Measurements from ENCODE around the gene ZFPL1. TPM values are rescaled to one million over a fixed set of nuclear protein-coding genes. Genes with fewer than 3 reads are reported as not detected.

ZFPL1 gene
- total and polyA plus RNA-seq, 7 experiments from 2014 or later = 24.2 to 53.0 (median 39.1) TPM

GRCh38 chr11:65089621-65090020, 5.6 kb downstream of the ZFPL1 start:
- H3K9me3 ChIP-seq (ENCODE audit: control insufficient read depth in 2 of 3, low read length in 3 of 3) = no peaks in the 10 kb centered on the region
- Mint-ChIP-seq H3K4me1 (peaks cover 7 to 15% (median 12%) of the 10 kb centered on the region in 7 donors), H3K9me3 (peaks cover 0 to 3% (median 0%) of the 10 kb centered on the region in 11 donors), H3K4me3 (no peak overlapping the region), H3K27ac (no peak overlapping the region), H3K36me3 (peaks cover 0 to 22% (median 12%) of the 10 kb centered on the region in 5 donors), H3K27me3 (no peaks in the 10 kb centered on the region)
- no peak overlapping the region for H3K27ac ChIP-seq (ENCODE audit: low read depth, low read length)
- DNase-seq (no peak), ATAC-seq (no peak)
- H3K4me1 ChIP-seq (ENCODE audit: control insufficient read depth in 2 of 2, insufficient read depth in 2 of 2, low read length in 2 of 2) = peaks cover 6 to 9% of the 10 kb centered on the region in 2 donors
- peaks cover 0 to 43% (median 11%) of the 10 kb centered on the region in 3 experiments for H3K36me3 ChIP-seq (ENCODE audit: control insufficient read depth in 2 of 3, insufficient read depth in 3 of 3, low read length in 3 of 3)
- intact Hi-C loops (cut with micrococcal nuclease) = loop anchor here in 1 of 2 donors (10.0 kb wide), 1 partner anchor 245 kb away; the partner anchor contains the start of gene CDC42BPG
- H3K4me3 ChIP-seq (ENCODE audit: low read length) = no peak overlapping the region
- ChIA-PET CTCF (interaction anchor here (1.2 to 1.3 kb wide), 2 partner anchors 24 to 29 kb away, joined by 3 to 4 read pairs; no protein-coding TSS in a partner anchor), POLR2A (interaction anchor here (0.8 to 1.4 kb wide), 2 partner anchors 14 to 27 kb away, joined by 3 to 4 read pairs; no protein-coding TSS in a partner anchor)
- H3K27me3 ChIP-seq (ENCODE audit: control insufficient read depth in 2 of 2, insufficient read depth in 2 of 2, low read length in 2 of 2) = no peaks in the 10 kb centered on the region

GRCh38 chr11:65090628-65091027, 6.6 kb downstream of the ZFPL1 start:
- no peak overlapping the region for H3K27ac Mint-ChIP-seq
- peaks cover 1% of the 10 kb centered on the region in 2 donors for H3K4me1 ChIP-seq (ENCODE audit: control insufficient read depth in 2 of 2, insufficient read depth in 2 of 2, low read length in 2 of 2)
- ChIA-PET POLR2A (interaction anchor here (1.1 to 1.6 kb wide), 3 partner anchors 13 to 44 kb away, joined by 4 to 5 read pairs (median 4); partner anchors contain the start of gene SYVN1), CTCF (interaction anchor here (0.8 to 1.3 kb wide), 2 partner anchors 18 to 23 kb away, joined by 3 read pairs; no protein-coding TSS in a partner anchor)
- no peaks in the 10 kb centered on the region for H3K9me3 ChIP-seq (ENCODE audit: control insufficient read depth in 2 of 3, low read length in 3 of 3)
- H3K4me3 ChIP-seq (ENCODE audit: low read length) = no peak overlapping the region
- H3K4me1 Mint-ChIP-seq = peaks cover 4 to 7% (median 5%) of the 10 kb centered on the region in 7 donors
- no peaks in the 10 kb centered on the region for H3K27me3 ChIP-seq (ENCODE audit: control insufficient read depth in 2 of 2, insufficient read depth in 2 of 2, low read length in 2 of 2)
- ATAC-seq (no peak), DNase-seq (no peak)
- no peaks in the 10 kb centered on the region for H3K9me3 Mint-ChIP-seq
- no peaks in the 10 kb centered on the region for H3K27me3 Mint-ChIP-seq
- H3K36me3 ChIP-seq (ENCODE audit: control insufficient read depth in 2 of 3, insufficient read depth in 3 of 3, low read length in 3 of 3) = peaks cover 0 to 41% (median 6%) of the 10 kb centered on the region in 3 experiments
- H3K36me3 Mint-ChIP-seq = peaks cover 0 to 20% (median 10%) of the 10 kb centered on the region in 5 donors
- no peak overlapping the region for H3K27ac ChIP-seq (ENCODE audit: low read depth, low read length)
- intact Hi-C loops (cut with micrococcal nuclease) = no loop called here
- no peak overlapping the region for H3K4me3 Mint-ChIP-seq

- Mint-ChIP-seq H3K27me3 (no peaks in the 10 kb centered on the region), H3K27ac (peak overlapping the region; percentile 89 to 98 (median 97)), H3K36me3 (peaks cover 0 to 4% (median 0%) of the 10 kb centered on the region in 5 donors), H3K4me1 (peaks cover 8 to 28% (median 18%) of the 10 kb centered on the region in 7 donors), H3K9me3 (no peaks in the 10 kb centered on the region), H3K4me3 (peak overlapping the region; percentile 83 to 97 (median 94))
- H3K27ac ChIP-seq (ENCODE audit: low read depth, low read length) = peak overlapping the region; percentile 88
- DNase-seq (no peak), ATAC-seq (no peak)
- ChIA-PET CTCF (no interaction called here), POLR2A (interaction anchor here (0.9 to 7.3 kb wide), 12 partner anchors 10 to 471 kb away, joined by 3 to 75 read pairs (median 5); partner anchors contain the start of genes FAU, MRPL49, SAC3D1 and SNX15)
- H3K4me1 ChIP-seq (ENCODE audit: control insufficient read depth in 2 of 2, insufficient read depth in 2 of 2, low read length in 2 of 2) = peaks cover 9 to 15% of the 10 kb centered on the region in 2 donors
- H3K27me3 ChIP-seq (ENCODE audit: control insufficient read depth in 2 of 2, insufficient read depth in 2 of 2, low read length in 2 of 2) = no peaks in the 10 kb centered on the region
- peak overlapping the region; percentile 92 for H3K4me3 ChIP-seq (ENCODE audit: low read length)
- intact Hi-C loops (cut with micrococcal nuclease) = loop anchor here in 1 of 2 donors (5.0 kb wide), 2 partner anchors 178 to 238 kb away; partner anchors contain the start of gene ATG2A
- peaks cover 0 to 6% (median 5%) of the 10 kb centered on the region in 3 experiments for H3K36me3 ChIP-seq (ENCODE audit: control insufficient read depth in 2 of 3, insufficient read depth in 3 of 3, low read length in 3 of 3)
- no peaks in the 10 kb centered on the region for H3K9me3 ChIP-seq (ENCODE audit: control insufficient read depth in 2 of 3, low read length in 3 of 3)
Observed at GRCh38 chr11:65095427-65095826, 11.4 kb downstream of the ZFPL1 start.

GRCh38 chr11:65095974-65096806, 12.2 kb downstream of the ZFPL1 start, which contains the start of gene VPS51:
Gene VPS51 (plus strand): TSS chr11:65096214. CDS start chr11:65096251, 37 bp downstream.
- POLR2A ChIA-PET = interaction anchor here (0.6 to 7.3 kb wide), 15 partner anchors 11 to 572 kb away, joined by 3 to 75 read pairs (median 4); partner anchors contain the start of genes ARL2, FAU, MRPL49 and SAC3D1
- intact Hi-C loops (cut with micrococcal nuclease) = loop anchor here (1.0 to 5.0 kb wide), 13 partner anchors 12 to 239 kb away; partner anchors contain the start of genes ATG2A (in 2 of the 2), CDCA5 (in 2 of the 2), SNX15 (in 2 of the 2) and ZFPL1 (in 2 of the 2)
- H3K27me3 ChIP-seq (ENCODE audit: control insufficient read depth in 2 of 2, insufficient read depth in 2 of 2, low read length in 2 of 2) = no peaks in the 10 kb centered on the region
- no peaks in the 10 kb centered on the region for H3K9me3 ChIP-seq (ENCODE audit: control insufficient read depth in 2 of 3, low read length in 3 of 3)
- peak within 1 kb of the TSS; percentile 83 to 97 (median 94) for H3K4me3 Mint-ChIP-seq
- no peaks in the 10 kb centered on the region for H3K9me3 Mint-ChIP-seq
- DNase-seq (peak; percentile 71 to 92 (median 87)), ATAC-seq (peak; percentile 93)
- peak within 1 kb of the TSS; percentile 88 for H3K27ac ChIP-seq (ENCODE audit: low read depth, low read length)
- H3K4me1 ChIP-seq (ENCODE audit: control insufficient read depth in 2 of 2, insufficient read depth in 2 of 2, low read length in 2 of 2) = peaks cover 9 to 15% of the 10 kb centered on the region in 2 donors
- H3K36me3 Mint-ChIP-seq = peaks cover 0 to 8% (median 0%) of the 10 kb centered on the region in 5 donors
- CTCF ChIA-PET = no interaction called here
- H3K4me3 ChIP-seq (ENCODE audit: low read length) = peak within 1 kb of the TSS; percentile 92
- peak within 1 kb of the TSS; percentile 89 to 98 (median 97) for H3K27ac Mint-ChIP-seq
- H3K4me1 Mint-ChIP-seq = peaks cover 8 to 28% (median 19%) of the 10 kb centered on the region in 7 donors
- no peaks in the 10 kb centered on the region for H3K27me3 Mint-ChIP-seq
- peaks cover 0 to 9% (median 5%) of the 10 kb centered on the region in 3 experiments for H3K36me3 ChIP-seq (ENCODE audit: control insufficient read depth in 2 of 3, insufficient read depth in 3 of 3, low read length in 3 of 3)

- H3K4me3 Mint-ChIP-seq = peak overlapping the region; percentile 42 to 97 (median 94)
- H3K4me3 ChIP-seq (ENCODE audit: low read length) = peak overlapping the region; percentile 92
- H3K9me3 ChIP-seq (ENCODE audit: control insufficient read depth in 2 of 3, low read length in 3 of 3) = no peaks in the 10 kb centered on the region
- H3K36me3 Mint-ChIP-seq = peaks cover 0 to 8% (median 0%) of the 10 kb centered on the region in 5 donors
- POLR2A ChIA-PET = interaction anchor here (0.6 to 7.3 kb wide), 13 partner anchors 12 to 571 kb away, joined by 3 to 75 read pairs (median 4); partner anchors contain the start of genes FAU, MRPL49, SYVN1 and TM7SF2
- H3K27me3 Mint-ChIP-seq = no peaks in the 10 kb centered on the region
- intact Hi-C loops (cut with micrococcal nuclease) = loop anchor here (1.0 to 5.0 kb wide), 13 partner anchors 13 to 240 kb away; partner anchors contain the start of genes ATG2A (in 2 of the 2), CDCA5 (in 2 of the 2), SNX15 (in 2 of the 2) and ZFPL1 (in 2 of the 2)
- H3K36me3 ChIP-seq (ENCODE audit: control insufficient read depth in 2 of 3, insufficient read depth in 3 of 3, low read length in 3 of 3) = peaks cover 0 to 10% (median 5%) of the 10 kb centered on the region in 3 experiments
- ATAC-seq (no peak), DNase-seq (no peak)
- CTCF ChIA-PET = no interaction called here
- H3K27ac ChIP-seq (ENCODE audit: low read depth, low read length) = peak overlapping the region; percentile 88
- no peaks in the 10 kb centered on the region for H3K9me3 Mint-ChIP-seq
- peak overlapping the region; percentile 89 to 98 (median 97) for H3K27ac Mint-ChIP-seq
- H3K27me3 ChIP-seq (ENCODE audit: control insufficient read depth in 2 of 2, insufficient read depth in 2 of 2, low read length in 2 of 2) = no peaks in the 10 kb centered on the region
- peaks cover 9 to 15% of the 10 kb centered on the region in 2 donors for H3K4me1 ChIP-seq (ENCODE audit: control insufficient read depth in 2 of 2, insufficient read depth in 2 of 2, low read length in 2 of 2)
- H3K4me1 Mint-ChIP-seq = peaks cover 8 to 28% (median 21%) of the 10 kb centered on the region in 7 donors
Observed at GRCh38 chr11:65096926-65097325, 12.9 kb downstream of the ZFPL1 start.
